Tibial nerve (tissue), 4 donors: Measurements from ENCODE around the gene SLC22A31. TPM values are rescaled to one million over a fixed set of nuclear protein-coding genes. Genes with fewer than 3 reads are reported as not detected.

Experiments
- DNase-seq, 2 donors: peaks; one replicate each; pipeline ENCODE4 v3.0.0-alpha.2; 2019; ENCODE audit warnings: low spot score in 2 of 2
- H3K27ac ChIP-seq, 4 donors: fragments of 200-600 bp; sonication (generic) in 3 of 4; one replicate each; pipeline ENCODE4 v1.5.1; 2017 to 2019; ENCODE audit warnings: mild to moderate bottlenecking in 1 of 4
- H3K27me3 ChIP-seq, 2 donors: fragments of 200-600 bp; sonication (generic) in 1 of 2; one replicate each; pipeline versions ENCODE4 v1.5.1 to v1.6.0; 2017 to 2019
- H3K36me3 ChIP-seq, 3 donors: fragments of 200-600 bp; sonication (generic); one replicate each; pipeline ENCODE4 v1.5.1; 2018 to 2019
- H3K4me1 ChIP-seq, 4 donors: fragments of 200-600 bp; sonication (generic) in 3 of 4; one replicate each; pipeline ENCODE4 v1.5.1; 2017 to 2019
- H3K4me3 ChIP-seq, 4 donors: fragments of 200-600 bp; sonication (generic) in 3 of 4; one replicate each; pipeline ENCODE4 v1.5.1; 2017 to 2019; ENCODE audit warnings: mild to moderate bottlenecking in 1 of 4, moderate library complexity in 1 of 4
- H3K9me3 ChIP-seq, 4 donors: fragments of 200-600 bp; sonication (generic) in 3 of 4; one replicate each; pipeline ENCODE4 v1.5.1; 2017 to 2019
- EP300 ChIP-seq, 2 donors: sonication (generic); formaldehyde crosslinking; IDR thresholded peaks; one replicate each; pipeline ENCODE4 v1.6.1; 2017; ENCODE audit warnings: antibody characterized with exemption in 2 of 2, mild to moderate bottlenecking in 1 of 2
- POLR2A ChIP-seq, 2 donors: fragments of 450-650 bp; IDR thresholded peaks; one replicate each; pipeline ENCODE4 v1.6.1; 2017; ENCODE audit warnings: antibody characterized with exemption in 2 of 2, mild to moderate bottlenecking in 2 of 2, moderate library complexity in 2 of 2
- WGBS, 2 donors: methylation state at CpG; one replicate each; pipeline ENCODE4 v1.1.5; 2018; 5-methylcytosine and 5-hydroxymethylcytosine counted together
- total RNA-seq, 4 donors: library from RNA; depleted of rRNA; stranded (reverse); fragments of >200 nt; gene quantifications; one replicate each; pipeline ENCODE4 v1.1.0, GENCODE V29; 2016
- TF ChIP-seq, protein P1 (sequence below), 5 experiments: fragments of 200-600 bp in 3 of 5; fragments of 450-650 bp in 2 of 5; sonication (generic) in 3 of 5; IDR thresholded peaks; one replicate each; pipeline ENCODE4 v1.5.1; 2016 to 2019; ENCODE audit warnings: antibody characterized with exemption in 5 of 5, mild to moderate bottlenecking in 3 of 5, moderate library complexity in 2 of 5

Gene SLC22A31
- total RNA-seq, 4 donors from 2014 or later: 1.4 to 3.3 TPM; not detected in 2

GRCh38 chr16:89222931-89223330, 22.6 kb upstream of the SLC22A31 start:
- no peaks in the 10 kb centered on the region for H3K27me3 ChIP-seq
- WGBS, 2 donors: 91% methylated on average over 21 of the region's 21 CpGs
- TF ChIP-seq EP300 (IDR thresholded peaks at IDR 0.05) (no peak), POLR2A (IDR thresholded peaks at IDR 0.05) (no peak)
- TF ChIP-seq, protein P1, sequence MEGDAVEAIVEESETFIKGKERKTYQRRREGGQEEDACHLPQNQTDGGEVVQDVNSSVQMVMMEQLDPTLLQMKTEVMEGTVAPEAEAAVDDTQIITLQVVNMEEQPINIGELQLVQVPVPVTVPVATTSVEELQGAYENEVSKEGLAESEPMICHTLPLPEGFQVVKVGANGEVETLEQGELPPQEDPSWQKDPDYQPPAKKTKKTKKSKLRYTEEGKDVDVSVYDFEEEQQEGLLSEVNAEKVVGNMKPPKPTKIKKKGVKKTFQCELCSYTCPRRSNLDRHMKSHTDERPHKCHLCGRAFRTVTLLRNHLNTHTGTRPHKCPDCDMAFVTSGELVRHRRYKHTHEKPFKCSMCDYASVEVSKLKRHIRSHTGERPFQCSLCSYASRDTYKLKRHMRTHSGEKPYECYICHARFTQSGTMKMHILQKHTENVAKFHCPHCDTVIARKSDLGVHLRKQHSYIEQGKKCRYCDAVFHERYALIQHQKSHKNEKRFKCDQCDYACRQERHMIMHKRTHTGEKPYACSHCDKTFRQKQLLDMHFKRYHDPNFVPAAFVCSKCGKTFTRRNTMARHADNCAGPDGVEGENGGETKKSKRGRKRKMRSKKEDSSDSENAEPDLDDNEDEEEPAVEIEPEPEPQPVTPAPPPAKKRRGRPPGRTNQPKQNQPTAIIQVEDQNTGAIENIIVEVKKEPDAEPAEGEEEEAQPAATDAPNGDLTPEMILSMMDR (IDR thresholded peaks at IDR 0.05): no peak
- H3K4me3 ChIP-seq: no peak overlapping the region
- no peak for DNase-seq
- H3K4me1 ChIP-seq: peaks cover 0 to 17% (median 8%) of the 10 kb centered on the region in 4 donors
- no peak overlapping the region for H3K27ac ChIP-seq
- H3K36me3 ChIP-seq: peaks cover 3 to 79% (median 24%) of the 10 kb centered on the region in 3 donors
- peaks cover 0 to 10% (median 0%) of the 10 kb centered on the region in 4 donors for H3K9me3 ChIP-seq

GRCh38 chr16:89221604-89222003, 21.3 kb upstream of the SLC22A31 start:
- Histone ChIP-seq H3K9me3 (no peaks in the 10 kb centered on the region), H3K4me1 (peaks cover 0 to 22% (median 10%) of the 10 kb centered on the region in 4 donors), H3K4me3 (no peak overlapping the region), H3K36me3 (peaks cover 0 to 66% (median 14%) of the 10 kb centered on the region in 3 donors), H3K27me3 (no peaks in the 10 kb centered on the region), H3K27ac (no peak overlapping the region)
- DNase-seq: no peak
- WGBS, 2 donors: 86 to 87% methylated on average over 3 of the region's 3 CpGs
- TF ChIP-seq EP300 (IDR thresholded peaks at IDR 0.05) (no peak), POLR2A (IDR thresholded peaks at IDR 0.05) (no peak)
- TF ChIP-seq, protein P1 (IDR thresholded peaks at IDR 0.05): no peak

GRCh38 chr16:89219365-89219764, 19.0 kb upstream of the SLC22A31 start:
- Histone ChIP-seq H3K9me3 (no peaks in the 10 kb centered on the region), H3K27ac (no peak overlapping the region), H3K36me3 (peaks cover 0 to 44% (median 11%) of the 10 kb centered on the region in 3 donors), H3K4me1 (peaks cover 0 to 39% (median 12%) of the 10 kb centered on the region in 4 donors), H3K27me3 (no peaks in the 10 kb centered on the region), H3K4me3 (no peak overlapping the region)
- 66 to 85% methylated on average over 5 of the region's 5 CpGs for WGBS, 2 donors
- DNase-seq: no peak
- TF ChIP-seq EP300 (IDR thresholded peaks at IDR 0.05): no peak
- TF ChIP-seq, protein P1 (IDR thresholded peaks at IDR 0.05): no peak
- no peak for TF ChIP-seq POLR2A (IDR thresholded peaks at IDR 0.05)

- 0% methylated on average over 76 to 89 of the region's 91 CpGs for WGBS, 2 donors
Observed at GRCh38 chr16:89217388-89218191, 17.3 kb upstream of the SLC22A31 start, which contains the start of gene ZNF778. TSS of gene ZNF778 (plus strand) at chr16:89217703. CDS start at chr16:89221128, 3,425 bp downstream.

More at GRCh38 chr16:89217388-89218191, 17.3 kb upstream of the SLC22A31 start, which contains the start of gene ZNF778:
- Histone ChIP-seq H3K27me3 (no peaks in the 10 kb centered on the region), H3K4me1 (peaks cover 0 to 41% (median 12%) of the 10 kb centered on the region in 4 donors), H3K9me3 (no peaks in the 10 kb centered on the region), H3K27ac (peak within 1 kb of the TSS; percentile 83 to 96 (median 94)), H3K36me3 (peaks cover 0 to 26% (median 5%) of the 10 kb centered on the region in 3 donors), H3K4me3 (peak within 1 kb of the TSS; percentile 66 to 81 (median 76))
- DNase-seq: peak; percentile 67 to 69
- TF ChIP-seq, protein P1 (IDR thresholded peaks at IDR 0.05): peak in 2 of 5 experiments; percentile 52 to 55
- TF ChIP-seq EP300 (IDR thresholded peaks at IDR 0.05): peak in 1 of 2 donors; percentile 95
- TF ChIP-seq POLR2A (IDR thresholded peaks at IDR 0.05): peak; percentile 37 to 84
